B cell (primary cell): ENCODE data around the gene LRRC75B.

ENCODE experiments used
- EZH2 ChIP-seq: IDR thresholded peaks from 2 replicates; pipeline ENCODE4 v1.6.1; 2012; ENCODE audit warnings: borderline replicate concordance, low read depth, mild to moderate bottlenecking, moderate library complexity, low read length; ENCODE audit not compliant: insufficient read depth, poor library complexity, severe bottlenecking
- TF ChIP-seq, protein P1 (sequence below): fragments of 200-600 bp; IDR thresholded peaks from one replicate; pipeline ENCODE4 v1.8.0; 2022; ENCODE audit warnings: antibody characterized with exemption, mild to moderate bottlenecking

GRCh38 chr22:24588381-24588756, 4.5 kb downstream of the LRRC75B start:
- TF ChIP-seq, protein P1, sequence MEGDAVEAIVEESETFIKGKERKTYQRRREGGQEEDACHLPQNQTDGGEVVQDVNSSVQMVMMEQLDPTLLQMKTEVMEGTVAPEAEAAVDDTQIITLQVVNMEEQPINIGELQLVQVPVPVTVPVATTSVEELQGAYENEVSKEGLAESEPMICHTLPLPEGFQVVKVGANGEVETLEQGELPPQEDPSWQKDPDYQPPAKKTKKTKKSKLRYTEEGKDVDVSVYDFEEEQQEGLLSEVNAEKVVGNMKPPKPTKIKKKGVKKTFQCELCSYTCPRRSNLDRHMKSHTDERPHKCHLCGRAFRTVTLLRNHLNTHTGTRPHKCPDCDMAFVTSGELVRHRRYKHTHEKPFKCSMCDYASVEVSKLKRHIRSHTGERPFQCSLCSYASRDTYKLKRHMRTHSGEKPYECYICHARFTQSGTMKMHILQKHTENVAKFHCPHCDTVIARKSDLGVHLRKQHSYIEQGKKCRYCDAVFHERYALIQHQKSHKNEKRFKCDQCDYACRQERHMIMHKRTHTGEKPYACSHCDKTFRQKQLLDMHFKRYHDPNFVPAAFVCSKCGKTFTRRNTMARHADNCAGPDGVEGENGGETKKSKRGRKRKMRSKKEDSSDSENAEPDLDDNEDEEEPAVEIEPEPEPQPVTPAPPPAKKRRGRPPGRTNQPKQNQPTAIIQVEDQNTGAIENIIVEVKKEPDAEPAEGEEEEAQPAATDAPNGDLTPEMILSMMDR: no peak
- no peak for TF ChIP-seq EZH2
